ENCODE results near the gene ABL1. TPM values are rescaled to one million over a fixed set of nuclear protein-coding genes. Genes with fewer than 3 reads are reported as not detected.

ABL1 gene
- polyA plus RNA-seq, 3 donors, result 4.5 to 14.5 (median 8.0) TPM

DNA sequence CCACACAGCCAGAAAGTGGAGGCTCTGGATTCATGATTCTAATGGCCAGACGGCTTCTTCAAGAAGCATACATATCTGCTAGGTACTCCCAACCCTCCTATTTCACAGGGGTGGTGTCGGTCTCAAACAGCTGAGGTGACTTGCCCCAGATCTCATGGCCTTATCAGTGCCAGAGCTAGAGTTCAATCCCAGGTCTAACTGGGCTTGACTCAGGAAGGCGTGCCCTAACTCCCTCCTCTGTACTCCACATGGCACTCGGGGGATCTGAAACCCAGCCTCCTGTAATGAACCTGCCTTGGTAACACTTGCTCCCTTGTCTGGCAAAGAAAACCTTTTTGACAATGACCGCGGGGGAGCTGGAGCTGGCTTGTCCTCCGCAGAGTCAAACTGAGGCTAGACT lies 59.5 kb downstream of the ABL1 start:
- no peaks in the 10 kb centered on the region for H3K27me3 ChIP-seq (ENCODE audit: control insufficient read depth in 2 of 2, insufficient read depth in 2 of 2, low read length in 2 of 2)
- H3K27ac ChIP-seq (ENCODE audit: low read depth in 1 of 2, low read length in 2 of 2), result no peak overlapping the region
- peaks cover 20% of the 10 kb centered on the region for H3K4me1 Mint-ChIP-seq
- H3K4me1 ChIP-seq (ENCODE audit: control insufficient read depth in 1 of 2, insufficient read depth in 2 of 2, low read length in 2 of 2), result peaks cover 17 to 18% of the 10 kb centered on the region in 2 donors
- H3K4me3 Mint-ChIP-seq, result no peak overlapping the region
- no peak overlapping the region for H3K4me2 ChIP-seq (replicated peaks; ENCODE audit: extremely low read depth, low read length, poor library complexity, severe bottlenecking)
- no peak overlapping the region for H3K4me3 ChIP-seq (replicated peaks in 1 of 3; ENCODE audit: low read depth in 2 of 3, low read length in 3 of 3)
- peaks cover 0 to 1% (median 0%) of the 10 kb centered on the region in 7 donors for H3K9me3 Mint-ChIP-seq
- 98% methylated on average over 7 of the region's 7 CpGs for WGBS (ENCODE audit: insufficient coverage)
- TF ChIP-seq, protein P1, sequence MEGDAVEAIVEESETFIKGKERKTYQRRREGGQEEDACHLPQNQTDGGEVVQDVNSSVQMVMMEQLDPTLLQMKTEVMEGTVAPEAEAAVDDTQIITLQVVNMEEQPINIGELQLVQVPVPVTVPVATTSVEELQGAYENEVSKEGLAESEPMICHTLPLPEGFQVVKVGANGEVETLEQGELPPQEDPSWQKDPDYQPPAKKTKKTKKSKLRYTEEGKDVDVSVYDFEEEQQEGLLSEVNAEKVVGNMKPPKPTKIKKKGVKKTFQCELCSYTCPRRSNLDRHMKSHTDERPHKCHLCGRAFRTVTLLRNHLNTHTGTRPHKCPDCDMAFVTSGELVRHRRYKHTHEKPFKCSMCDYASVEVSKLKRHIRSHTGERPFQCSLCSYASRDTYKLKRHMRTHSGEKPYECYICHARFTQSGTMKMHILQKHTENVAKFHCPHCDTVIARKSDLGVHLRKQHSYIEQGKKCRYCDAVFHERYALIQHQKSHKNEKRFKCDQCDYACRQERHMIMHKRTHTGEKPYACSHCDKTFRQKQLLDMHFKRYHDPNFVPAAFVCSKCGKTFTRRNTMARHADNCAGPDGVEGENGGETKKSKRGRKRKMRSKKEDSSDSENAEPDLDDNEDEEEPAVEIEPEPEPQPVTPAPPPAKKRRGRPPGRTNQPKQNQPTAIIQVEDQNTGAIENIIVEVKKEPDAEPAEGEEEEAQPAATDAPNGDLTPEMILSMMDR (IDR thresholded peaks at IDR 0.05), result no peak
- H3K36me3 ChIP-seq (replicated peaks in 1 of 2; ENCODE audit: control insufficient read depth in 1 of 2, insufficient read depth in 2 of 2, low read length in 2 of 2), result peaks cover 4 to 7% of the 10 kb centered on the region in 2 donors
- H4K20me1 ChIP-seq (ENCODE audit: insufficient read depth, low read length), result no peaks in the 10 kb centered on the region
- no peak for DNase-seq
- H3K27ac Mint-ChIP-seq, result peak overlapping the region in 1 of 7 donors; percentile 20
- H3K79me2 ChIP-seq (ENCODE audit: insufficient read depth, low read length), result no peaks in the 10 kb centered on the region
- H3K27me3 Mint-ChIP-seq (ENCODE audit: low read depth in 3 of 3), result peaks cover under 1 to 3% (median 1%) of the 10 kb centered on the region in 3 donors
- intact Hi-C loops (cut with micrococcal nuclease), result no loop called here
- H3K9ac ChIP-seq (ENCODE audit: insufficient read depth, low read length, poor library complexity, severe bottlenecking), result no peak overlapping the region
- no peaks in the 10 kb centered on the region for H3K9me3 ChIP-seq (replicated peaks in 1 of 2; ENCODE audit: control insufficient read depth in 1 of 2, insufficient read depth in 1 of 2, low read length in 2 of 2)
- no peak overlapping the region for H2AFZ ChIP-seq (ENCODE audit: insufficient read depth, low read depth, low read length, poor library complexity, severe bottlenecking)
- H3K36me3 Mint-ChIP-seq, result peaks cover 0 to 15% of the 10 kb centered on the region in 2 donors

DNA sequence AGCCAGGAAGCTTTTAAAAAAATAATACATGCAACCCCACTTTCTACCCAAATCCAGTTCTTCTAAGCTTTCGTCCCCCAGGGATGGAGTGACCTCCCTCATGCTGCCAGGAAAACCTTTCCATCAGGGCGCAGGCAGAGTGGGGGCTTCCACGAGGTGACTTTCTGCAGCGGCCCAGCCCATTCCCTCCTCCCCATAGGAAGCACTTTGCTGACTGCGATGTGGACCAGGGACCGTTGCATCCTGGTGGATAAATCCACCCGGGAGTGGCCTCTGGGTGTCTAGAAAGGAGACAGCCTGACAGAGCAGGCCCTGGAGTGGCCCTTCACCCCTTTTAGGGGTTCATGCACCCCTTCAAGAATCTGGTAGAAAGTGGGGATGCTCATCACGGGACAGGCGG lies 60.0 kb downstream of the ABL1 start:
- Histone ChIP-seq H3K4me2 (replicated peaks; ENCODE audit: extremely low read depth, low read length, poor library complexity, severe bottlenecking) (no peak overlapping the region), H3K9ac (ENCODE audit: insufficient read depth, low read length, poor library complexity, severe bottlenecking) (no peak overlapping the region), H2AFZ (ENCODE audit: insufficient read depth, low read depth, low read length, poor library complexity, severe bottlenecking) (no peak overlapping the region), H3K4me3 (replicated peaks in 1 of 3; ENCODE audit: low read depth in 2 of 3, low read length in 3 of 3) (no peak overlapping the region), H3K27ac (ENCODE audit: low read depth in 1 of 2, low read length in 2 of 2) (no peak overlapping the region), H3K27me3 (ENCODE audit: control insufficient read depth in 2 of 2, insufficient read depth in 2 of 2, low read length in 2 of 2) (no peaks in the 10 kb centered on the region), H4K20me1 (ENCODE audit: insufficient read depth, low read length) (no peaks in the 10 kb centered on the region), H3K4me1 (ENCODE audit: control insufficient read depth in 1 of 2, insufficient read depth in 2 of 2, low read length in 2 of 2) (peaks cover 17 to 18% of the 10 kb centered on the region in 2 donors), H3K36me3 (replicated peaks in 1 of 2; ENCODE audit: control insufficient read depth in 1 of 2, insufficient read depth in 2 of 2, low read length in 2 of 2) (peaks cover 2 to 4% of the 10 kb centered on the region in 2 donors), H3K79me2 (ENCODE audit: insufficient read depth, low read length) (no peaks in the 10 kb centered on the region), H3K9me3 (replicated peaks in 1 of 2; ENCODE audit: control insufficient read depth in 1 of 2, insufficient read depth in 1 of 2, low read length in 2 of 2) (no peaks in the 10 kb centered on the region)
- TF ChIP-seq, protein P1 (IDR thresholded peaks at IDR 0.05), result no peak
- Mint-ChIP-seq H3K27ac (no peak overlapping the region), H3K4me3 (no peak overlapping the region), H3K27me3 (ENCODE audit: low read depth in 3 of 3) (peaks cover 1 to 5% (median 3%) of the 10 kb centered on the region in 3 donors), H3K36me3 (peaks cover 0 to 10% of the 10 kb centered on the region in 2 donors), H3K9me3 (peaks cover 0 to 1% (median 0%) of the 10 kb centered on the region in 7 donors), H3K4me1 (peaks cover 20% of the 10 kb centered on the region)
- intact Hi-C loops (cut with micrococcal nuclease), result no loop called here
- DNase-seq, result no peak
- 96% methylated on average over 7 of the region's 9 CpGs for WGBS (ENCODE audit: insufficient coverage)
